ENCODE data around the gene ANKRD23.

- TF ChIP-seq CTCF (IDR thresholded peaks at IDR 0.05) (no peak), POLR2A (IDR thresholded peaks at IDR 0.05) (no peak)
Observed at GRCh38 chr2:96789245-96789617, 54.6 kb downstream of the ANKRD23 start.
